SK-N-SH treated with all-trans-retinoic acid at 6 μM for 48 hours (cell line): Measurements from ENCODE around the gene NEGR1.

Experiments used
- ATAC-seq: fragments of 200-7000 bp; cut with Tn5 transposase; 3 replicates; pipeline ENCODE4 v1.9.1; 2020; ENCODE audit warnings: mild to moderate bottlenecking, moderate library complexity
- BACH2 ChIP-seq: fragments of 250-450 bp; sonication (Bioruptor Pico); IDR thresholded peaks from 2 replicates; pipeline ENCODE4 v1.9.0; 2021; ENCODE audit warnings: mild to moderate bottlenecking, borderline replicate concordance
- CREB5 ChIP-seq: fragments of 250-450 bp; sonication (Bioruptor Pico); IDR thresholded peaks from 2 replicates; pipeline ENCODE4 v1.5.1; 2020; ENCODE audit warnings: low read depth, mild to moderate bottlenecking, moderate library complexity
- CSDC2 ChIP-seq: fragments of 250-450 bp; sonication (Bioruptor Pico); IDR thresholded peaks from 2 replicates; pipeline ENCODE4 v1.5.0; 2020; ENCODE audit warnings: mild to moderate bottlenecking, moderate library complexity
- CSRNP3 ChIP-seq: fragments of 250-450 bp; sonication (Bioruptor Pico); IDR thresholded peaks from 2 replicates; pipeline ENCODE4 v1.5.1; 2021; ENCODE audit warnings: mild to moderate bottlenecking, moderate library complexity
- ESRRG ChIP-seq: fragments of 250-450 bp; sonication (Bioruptor Pico); IDR thresholded peaks from 2 replicates; pipeline ENCODE4 v1.6.1; 2021; ENCODE audit warnings: mild to moderate bottlenecking
- GLIS3 ChIP-seq: fragments of 250-450 bp; sonication (Bioruptor Pico); IDR thresholded peaks from 2 replicates; pipeline ENCODE4 v1.5.0; 2020; ENCODE audit warnings: mild to moderate bottlenecking, moderate library complexity
- ISL1 ChIP-seq: fragments of 250-450 bp; sonication (Bioruptor Pico); IDR thresholded peaks from 2 replicates; pipeline ENCODE4 v2.1.2; 2022; ENCODE audit warnings: mild to moderate bottlenecking, moderate library complexity
- PATZ1 ChIP-seq: fragments of 250-450 bp; sonication (Bioruptor Pico); IDR thresholded peaks from 2 replicates; pipeline ENCODE4 v1.8.0; 2020; ENCODE audit warnings: mild to moderate bottlenecking, moderate library complexity, borderline replicate concordance
- POU6F1 ChIP-seq: fragments of 250-450 bp; sonication (Bioruptor Pico); IDR thresholded peaks from 2 replicates; pipeline ENCODE4 v1.8.0; 2021; ENCODE audit warnings: low read depth, mild to moderate bottlenecking, moderate library complexity, borderline replicate concordance
- PPARA ChIP-seq: fragments of 250-450 bp; sonication (Bioruptor Pico); IDR thresholded peaks from 2 replicates; pipeline ENCODE4 v1.5.0; 2020; ENCODE audit warnings: mild to moderate bottlenecking, borderline replicate concordance
- RARB ChIP-seq: fragments of 250-450 bp; sonication (Bioruptor Pico); IDR thresholded peaks from 2 replicates; pipeline ENCODE4 v1.8.0; 2021; ENCODE audit warnings: mild to moderate bottlenecking, moderate library complexity
- TCF4 ChIP-seq: fragments of 250-450 bp; sonication (Bioruptor Pico); IDR thresholded peaks from 2 replicates; pipeline ENCODE4 v1.8.0; 2021; ENCODE audit warnings: mild to moderate bottlenecking, moderate library complexity, borderline replicate concordance
- TSHZ2 ChIP-seq: fragments of 250-450 bp; sonication (Bioruptor Pico); IDR thresholded peaks from 2 replicates; pipeline ENCODE4 v1.5.0; 2020; ENCODE audit warnings: mild to moderate bottlenecking, moderate library complexity
- ZC3H10 ChIP-seq: fragments of 250-450 bp; sonication (Bioruptor Pico); IDR thresholded peaks from 2 replicates; pipeline ENCODE4 v1.5.1; 2021; ENCODE audit warnings: mild to moderate bottlenecking, moderate library complexity
- ZFP3 ChIP-seq: fragments of 250-450 bp; sonication (Bioruptor Pico); IDR thresholded peaks from 2 replicates; pipeline ENCODE4 v1.5.0; 2020; ENCODE audit warnings: mild to moderate bottlenecking, moderate library complexity
- ZFP30 ChIP-seq: fragments of 450-650 bp; formaldehyde crosslinking; IDR thresholded peaks from 2 replicates; pipeline ENCODE4 v1.5.0; 2022; ENCODE audit warnings: mild to moderate bottlenecking, moderate library complexity
- ZNF565 ChIP-seq: fragments of 450-650 bp; formaldehyde crosslinking; conservative IDR thresholded peaks from 2 replicates; pipeline ENCODE4 v1.5.0; 2020; ENCODE audit warnings: low read depth, mild to moderate bottlenecking, moderate library complexity
- ZNF70 ChIP-seq: fragments of 450-650 bp; formaldehyde crosslinking; IDR thresholded peaks from 2 replicates; pipeline ENCODE4 v1.5.0; 2020; ENCODE audit warnings: mild to moderate bottlenecking, moderate library complexity
- ZNF8 ChIP-seq: fragments of 450-650 bp; formaldehyde crosslinking; IDR thresholded peaks from 2 replicates; pipeline ENCODE4 v1.5.0; 2020; ENCODE audit warnings: mild to moderate bottlenecking, moderate library complexity

The NEGR1 gene

GRCh38 chr1:71987181-71987580, 295.2 kb downstream of the NEGR1 start:
- TF ChIP-seq TSHZ2 (no peak), TCF4 (no peak), ZNF565 (CRISPR knock-in tag) (no peak), CREB5 (CRISPR knock-in tag) (no peak), ZFP30 (CRISPR knock-in tag) (no peak), ZFP3 (CRISPR knock-in tag) (no peak), RARB (CRISPR knock-in tag) (no peak), POU6F1 (CRISPR knock-in tag) (no peak), ISL1 (CRISPR knock-in tag) (no peak)
- ATAC-seq = no peak

- ATAC-seq = no peak
- no peak for TF ChIP-seq ZNF70 (CRISPR knock-in tag)
- TF ChIP-seq ZFP3 (CRISPR knock-in tag) = no peak
- TF ChIP-seq CREB5 (CRISPR knock-in tag) = no peak
- no peak for TF ChIP-seq ZC3H10 (CRISPR knock-in tag)
- TF ChIP-seq ESRRG (CRISPR knock-in tag) = no peak
- no peak for TF ChIP-seq TCF4
- TF ChIP-seq ISL1 (CRISPR knock-in tag) = no peak
- TF ChIP-seq PPARA = no peak
- no peak for TF ChIP-seq ZNF8 (CRISPR knock-in tag)
Observed at GRCh38 chr1:71986160-71986559, 296.2 kb downstream of the NEGR1 start.

GRCh38 chr1:71980556-71980955, 301.8 kb downstream of the NEGR1 start:
- no peak for ATAC-seq
- TF ChIP-seq GLIS3 (CRISPR knock-in tag) = no peak
- no peak for TF ChIP-seq CSDC2 (CRISPR knock-in tag)
- TF ChIP-seq PATZ1 (CRISPR knock-in tag) = no peak
- TF ChIP-seq ZC3H10 (CRISPR knock-in tag) = no peak
- TF ChIP-seq ZNF565 (CRISPR knock-in tag) = no peak
- TF ChIP-seq BACH2 (CRISPR knock-in tag) = no peak
- no peak for TF ChIP-seq ZNF8 (CRISPR knock-in tag)
- TF ChIP-seq TSHZ2 = no peak
- no peak for TF ChIP-seq CSRNP3 (CRISPR knock-in tag)
- no peak for TF ChIP-seq ISL1 (CRISPR knock-in tag)
- TF ChIP-seq, all 23 proteins: peak for 0
